Adipocyte (in vitro differentiated cells): ENCODE data around the gene TMEM167B.

Experiments used
- DNase-seq: peaks from one replicate; pipeline ENCODE4 v3.0.0-alpha.2; 2015; ENCODE audit warnings: low read depth
- H3K27me3 ChIP-seq: replicated peaks from 2 replicates; pipeline ENCODE4 v1.7.0; 2013; ENCODE audit warnings: mild to moderate bottlenecking, low read length, moderate library complexity; ENCODE audit not compliant: control insufficient read depth, insufficient read depth
- H3K36me3 ChIP-seq: 2 replicates; pipeline ENCODE4 v1.7.0; 2013; ENCODE audit warnings: low read length, mild to moderate bottlenecking, moderate library complexity; ENCODE audit not compliant: control insufficient read depth, insufficient read depth, severe bottlenecking
- H3K4me1 ChIP-seq: 2 replicates; pipeline ENCODE4 v1.7.0; 2013; ENCODE audit warnings: mild to moderate bottlenecking, low read length, moderate library complexity; ENCODE audit not compliant: control insufficient read depth, insufficient read depth
- H3K4me3 ChIP-seq: 2 replicates; pipeline ENCODE4 v1.7.0; 2013; ENCODE audit warnings: mild to moderate bottlenecking, low read length, moderate library complexity
- H3K9ac ChIP-seq: 2 replicates; pipeline ENCODE4 v1.7.0; 2013; ENCODE audit warnings: mild to moderate bottlenecking, low read length, moderate library complexity
- H3K9me3 ChIP-seq: 2 replicates; pipeline ENCODE4 v1.7.0; 2013; ENCODE audit warnings: mild to moderate bottlenecking, low read length, moderate library complexity; ENCODE audit not compliant: control insufficient read depth

The TMEM167B gene

DNA sequence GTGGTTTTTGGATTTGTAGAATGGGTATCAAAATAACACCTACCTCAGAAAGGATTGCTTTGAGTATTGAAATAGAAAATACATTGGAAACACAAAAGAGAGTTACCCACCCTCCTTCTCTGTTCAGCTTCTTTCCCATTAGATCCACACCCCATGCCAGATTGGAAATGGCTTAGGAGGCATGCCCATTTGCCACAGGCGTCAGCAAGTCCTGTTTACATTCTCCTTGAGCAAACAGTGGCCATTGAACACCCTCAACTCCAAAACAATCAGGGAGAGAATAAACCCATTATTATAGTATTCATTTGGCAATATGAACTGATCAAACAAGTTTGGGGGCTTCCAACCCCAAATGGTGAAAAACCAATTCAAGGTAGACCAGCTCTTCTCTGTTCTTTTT, 25.7 kb downstream of the TMEM167B start:
- Histone ChIP-seq H3K4me1 (peaks cover 19% of the 10 kb centered on the region), H3K27me3 (peaks cover 15% of the 10 kb centered on the region), H3K36me3 (no peaks in the 10 kb centered on the region), H3K4me3 (no peak overlapping the region), H3K9ac (no peak overlapping the region), H3K9me3 (no peaks in the 10 kb centered on the region)
- no peak for DNase-seq

DNA sequence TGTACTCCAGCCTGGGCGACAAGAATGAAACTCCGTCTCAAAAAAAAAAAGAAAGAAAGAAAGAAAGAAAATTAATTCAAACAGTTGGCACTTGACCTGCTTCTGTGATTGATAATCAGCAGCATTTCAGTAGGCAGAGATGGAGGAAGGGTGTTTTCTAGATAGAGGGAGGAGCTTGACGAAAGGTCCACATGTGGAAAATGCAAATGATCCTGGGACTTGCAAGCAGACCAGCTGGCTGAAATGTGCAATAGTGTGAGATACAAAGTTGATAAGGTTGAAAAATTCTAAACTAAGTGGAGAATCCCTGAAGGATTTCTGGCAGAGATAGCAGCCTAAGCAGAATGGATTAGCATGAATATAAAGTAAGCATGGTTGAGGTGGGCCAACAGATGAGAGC, 27.5 kb downstream of the TMEM167B start:
- Histone ChIP-seq H3K36me3 (no peaks in the 10 kb centered on the region), H3K27me3 (peaks cover 15% of the 10 kb centered on the region), H3K4me1 (peaks cover 4% of the 10 kb centered on the region), H3K4me3 (no peak overlapping the region), H3K9ac (no peak overlapping the region), H3K9me3 (no peaks in the 10 kb centered on the region)
- DNase-seq: no peak

DNA sequence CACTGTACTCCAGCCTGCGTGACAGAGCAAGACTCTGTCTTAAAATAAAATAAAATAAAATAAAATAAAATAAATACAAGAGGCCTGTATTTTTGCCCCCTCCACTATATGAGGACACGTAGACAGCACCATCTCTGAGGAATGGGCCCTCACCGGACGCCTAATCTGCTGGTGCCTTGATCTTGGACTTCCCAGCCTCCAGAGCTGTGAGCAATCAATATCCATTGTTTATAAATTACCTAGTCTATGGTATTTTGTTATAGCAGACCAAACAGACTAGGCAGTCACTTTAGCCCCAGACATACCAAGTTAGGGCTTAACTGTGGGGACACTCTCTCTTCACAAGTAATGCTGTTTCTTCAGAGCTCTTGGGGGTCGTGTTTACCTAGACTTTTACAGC, 29.8 kb downstream of the TMEM167B start:
- Histone ChIP-seq H3K4me1 (no peaks in the 10 kb centered on the region), H3K9ac (no peak overlapping the region), H3K36me3 (no peaks in the 10 kb centered on the region), H3K4me3 (no peak overlapping the region), H3K27me3 (no peaks in the 10 kb centered on the region), H3K9me3 (no peaks in the 10 kb centered on the region)
- DNase-seq: no peak

DNA sequence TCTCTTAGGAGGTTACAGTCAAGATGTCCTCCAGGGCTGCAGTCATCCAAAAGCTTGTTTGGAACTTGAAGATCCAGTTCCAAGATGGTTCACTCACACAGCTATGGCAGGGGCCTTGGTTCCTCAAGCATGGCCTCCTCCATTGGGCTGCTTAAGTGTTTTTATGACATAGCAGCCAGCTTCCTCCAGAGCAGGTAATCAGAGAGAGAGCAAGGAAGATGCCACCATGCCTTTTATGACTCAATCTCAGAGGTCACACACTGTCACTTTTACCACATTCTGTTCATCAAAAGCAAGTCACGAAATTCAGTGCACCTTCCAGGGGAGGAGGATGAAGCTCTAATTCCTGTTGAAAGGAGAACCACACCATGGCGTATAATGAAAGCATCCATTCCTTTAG, 40.5 kb downstream of the TMEM167B start:
- H3K9me3 ChIP-seq: no peaks in the 10 kb centered on the region
- no peak overlapping the region for H3K4me3 ChIP-seq
- H3K36me3 ChIP-seq: no peaks in the 10 kb centered on the region
- H3K9ac ChIP-seq: no peak overlapping the region
- DNase-seq: no peak
- no peaks in the 10 kb centered on the region for H3K27me3 ChIP-seq
- peaks cover 16% of the 10 kb centered on the region for H3K4me1 ChIP-seq

DNA sequence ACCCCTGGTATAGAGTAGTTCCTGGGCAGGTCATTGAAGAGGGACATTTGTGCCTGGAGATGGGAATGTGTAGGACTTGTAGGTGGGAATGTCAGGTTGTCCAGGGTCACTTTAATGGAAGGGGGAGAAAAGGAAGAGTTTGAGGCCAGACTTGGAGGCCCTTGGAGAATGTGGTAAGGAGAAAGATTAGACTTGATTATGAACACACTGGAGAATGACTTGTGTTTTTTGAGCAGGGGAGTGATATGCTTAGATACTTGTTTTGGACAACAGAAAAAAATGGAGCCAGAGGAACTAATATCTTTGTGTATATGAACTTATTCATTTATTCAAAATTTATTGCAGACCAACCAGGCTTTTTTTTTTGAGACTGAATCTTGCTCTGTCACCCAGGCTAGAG, 41.2 kb downstream of the TMEM167B start:
- Histone ChIP-seq H3K4me3 (no peak overlapping the region), H3K4me1 (peaks cover 16% of the 10 kb centered on the region), H3K9ac (no peak overlapping the region), H3K9me3 (no peaks in the 10 kb centered on the region), H3K36me3 (no peaks in the 10 kb centered on the region), H3K27me3 (no peaks in the 10 kb centered on the region)
- no peak for DNase-seq

DNA sequence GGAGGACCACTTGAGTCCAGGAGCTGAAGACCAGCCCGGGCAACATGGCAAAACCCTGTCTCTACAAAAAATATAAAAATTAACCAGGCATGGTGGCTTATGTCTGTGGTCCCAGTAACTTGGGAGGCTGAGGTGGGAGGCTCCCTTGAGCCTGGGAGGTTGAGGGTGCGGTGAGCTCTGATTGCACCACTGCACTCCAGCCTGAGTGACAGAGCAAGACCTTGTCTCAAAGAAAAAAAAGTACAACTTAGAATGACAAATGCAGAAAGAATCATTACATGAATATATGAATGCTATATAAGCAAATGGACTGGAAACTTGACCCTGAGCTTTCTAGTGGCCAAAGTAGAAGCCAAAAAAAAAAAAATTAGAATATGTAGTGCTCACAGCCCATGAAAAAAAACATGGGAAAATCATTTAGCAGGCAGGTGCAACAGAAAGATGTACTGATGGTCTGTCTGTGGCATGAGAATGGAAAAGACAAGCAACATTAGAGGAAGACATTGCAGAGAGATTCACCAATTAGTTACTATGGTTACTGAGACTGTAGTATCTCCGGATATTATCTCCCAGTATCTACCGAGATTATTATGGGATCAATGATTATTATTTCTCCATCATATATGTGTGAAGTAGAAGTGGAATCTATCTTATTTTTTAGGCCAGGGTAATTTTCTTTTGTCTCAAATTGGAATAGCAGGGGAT, 42.6 kb downstream of the TMEM167B start:
- Histone ChIP-seq H3K27me3 (no peaks in the 10 kb centered on the region), H3K4me1 (peaks cover 21% of the 10 kb centered on the region), H3K9me3 (no peaks in the 10 kb centered on the region), H3K4me3 (no peak overlapping the region), H3K36me3 (no peaks in the 10 kb centered on the region), H3K9ac (no peak overlapping the region)
- DNase-seq: no peak

DNA sequence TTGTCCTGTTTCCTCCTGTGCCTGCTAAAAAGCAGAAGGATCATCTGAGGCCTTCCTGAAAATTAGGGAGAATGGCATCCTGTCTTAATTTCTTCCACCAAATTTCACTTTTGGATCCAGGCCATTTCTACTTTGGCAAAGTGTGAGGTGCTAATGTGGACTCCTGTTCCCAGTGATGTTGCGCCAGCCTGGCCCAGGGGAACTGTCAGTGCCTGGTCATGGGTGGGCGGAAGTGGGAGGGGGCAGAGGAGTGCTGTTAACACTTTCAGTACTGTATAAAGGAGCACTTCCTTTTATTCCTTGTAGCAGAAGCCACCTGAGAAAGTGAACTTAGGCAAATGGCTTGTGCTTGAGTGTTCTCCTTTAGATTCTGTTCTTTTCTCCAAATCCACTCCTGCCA, 43.3 kb downstream of the TMEM167B start:
- Histone ChIP-seq H3K27me3 (no peaks in the 10 kb centered on the region), H3K9me3 (no peaks in the 10 kb centered on the region), H3K36me3 (no peaks in the 10 kb centered on the region), H3K9ac (no peak overlapping the region), H3K4me1 (peaks cover 25% of the 10 kb centered on the region), H3K4me3 (no peak overlapping the region)
- DNase-seq: no peak

DNA sequence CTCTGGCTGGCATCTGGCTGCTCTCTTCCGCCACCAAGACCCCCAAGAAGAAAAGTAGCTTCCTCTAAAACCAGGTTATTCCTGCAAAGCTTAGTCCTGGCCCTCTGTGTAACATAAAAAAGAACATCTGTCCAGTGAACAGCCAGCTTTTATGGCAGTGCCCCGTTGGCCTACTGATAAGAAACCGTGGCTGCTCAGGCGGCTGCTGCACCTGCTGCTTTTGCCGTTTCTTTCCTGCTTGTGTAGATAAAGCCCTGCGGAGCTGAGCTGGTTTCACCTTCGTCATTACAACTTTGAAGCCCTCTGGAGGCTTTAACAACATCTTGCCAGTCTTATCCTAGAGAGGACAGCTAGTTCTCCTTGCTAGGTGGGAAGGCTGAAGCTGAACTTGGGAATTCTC, 43.9 kb downstream of the TMEM167B start:
- Histone ChIP-seq H3K9me3 (no peaks in the 10 kb centered on the region), H3K9ac (no peak overlapping the region), H3K36me3 (no peaks in the 10 kb centered on the region), H3K4me3 (no peak overlapping the region), H3K27me3 (no peaks in the 10 kb centered on the region), H3K4me1 (peaks cover 25% of the 10 kb centered on the region)
- DNase-seq: no peak

DNA sequence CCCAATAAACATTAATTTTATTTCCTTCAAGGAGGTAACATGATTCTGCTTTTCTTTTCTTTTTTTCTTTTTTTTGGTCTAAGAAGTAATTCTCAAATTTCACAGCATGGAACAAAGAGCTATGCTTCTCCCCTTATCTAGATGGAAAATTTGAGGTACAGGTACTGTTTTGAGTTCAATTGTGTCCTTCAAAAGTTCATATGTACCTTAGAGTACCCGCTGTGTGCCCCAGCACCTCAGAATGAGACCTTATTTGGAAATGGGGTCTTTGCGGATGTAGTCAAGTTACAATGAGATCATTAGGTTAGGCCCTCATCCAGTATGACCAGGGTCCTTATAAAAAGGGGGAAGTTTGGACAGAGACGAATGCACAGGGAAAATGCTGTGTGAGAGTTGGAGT, 45.4 kb downstream of the TMEM167B start:
- no peaks in the 10 kb centered on the region for H3K27me3 ChIP-seq
- peaks cover 25% of the 10 kb centered on the region for H3K4me1 ChIP-seq
- H3K4me3 ChIP-seq: no peak overlapping the region
- H3K36me3 ChIP-seq: no peaks in the 10 kb centered on the region
- DNase-seq: no peak
- no peaks in the 10 kb centered on the region for H3K9me3 ChIP-seq
- no peak overlapping the region for H3K9ac ChIP-seq

DNA sequence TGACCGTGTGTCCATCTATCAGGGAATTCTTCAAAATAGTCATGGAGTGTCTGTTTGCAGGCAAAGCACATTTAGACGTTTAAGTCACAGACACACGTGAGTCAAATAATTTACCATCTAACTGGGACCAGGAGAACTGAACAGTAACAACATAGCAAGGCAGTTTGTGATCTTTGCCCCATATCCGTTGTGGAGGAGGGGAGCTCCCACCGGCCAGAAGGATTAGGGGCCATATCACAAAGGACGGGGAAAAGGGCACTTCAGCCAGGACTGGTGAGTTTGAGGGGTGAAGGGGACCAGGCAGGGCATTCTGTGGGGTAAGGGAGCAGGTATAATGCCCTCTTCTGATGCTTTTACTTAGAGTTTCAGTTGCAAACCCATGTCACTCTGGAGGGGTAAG, 46.2 kb downstream of the TMEM167B start:
- H3K9ac ChIP-seq: no peak overlapping the region
- no peak for DNase-seq
- no peaks in the 10 kb centered on the region for H3K9me3 ChIP-seq
- H3K4me1 ChIP-seq: peaks cover 25% of the 10 kb centered on the region
- no peak overlapping the region for H3K4me3 ChIP-seq
- H3K36me3 ChIP-seq: no peaks in the 10 kb centered on the region
- no peaks in the 10 kb centered on the region for H3K27me3 ChIP-seq

DNA sequence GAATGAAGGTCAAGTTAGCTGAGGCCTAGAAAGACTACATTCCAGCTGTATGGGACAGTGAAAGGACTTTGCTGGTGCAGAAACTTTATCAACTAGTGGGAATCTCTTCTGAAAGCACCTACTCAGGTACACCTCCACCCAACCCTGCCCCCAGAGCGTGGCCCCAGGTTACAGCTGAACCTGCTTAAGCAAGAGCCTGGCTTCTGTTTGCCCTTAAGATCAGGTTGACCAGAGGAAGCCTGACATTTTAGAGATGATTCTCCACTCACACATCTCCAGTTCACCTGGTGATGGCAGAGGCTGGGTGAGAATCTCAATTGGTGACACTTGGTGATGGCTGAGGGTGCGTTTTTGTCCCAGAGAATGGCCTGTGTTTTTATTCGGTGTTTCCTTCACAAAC, 47.4 kb downstream of the TMEM167B start:
- Histone ChIP-seq H3K9me3 (no peaks in the 10 kb centered on the region), H3K9ac (no peak overlapping the region), H3K27me3 (no peaks in the 10 kb centered on the region), H3K36me3 (no peaks in the 10 kb centered on the region), H3K4me3 (no peak overlapping the region), H3K4me1 (peaks cover 25% of the 10 kb centered on the region)
- DNase-seq: no peak

DNA sequence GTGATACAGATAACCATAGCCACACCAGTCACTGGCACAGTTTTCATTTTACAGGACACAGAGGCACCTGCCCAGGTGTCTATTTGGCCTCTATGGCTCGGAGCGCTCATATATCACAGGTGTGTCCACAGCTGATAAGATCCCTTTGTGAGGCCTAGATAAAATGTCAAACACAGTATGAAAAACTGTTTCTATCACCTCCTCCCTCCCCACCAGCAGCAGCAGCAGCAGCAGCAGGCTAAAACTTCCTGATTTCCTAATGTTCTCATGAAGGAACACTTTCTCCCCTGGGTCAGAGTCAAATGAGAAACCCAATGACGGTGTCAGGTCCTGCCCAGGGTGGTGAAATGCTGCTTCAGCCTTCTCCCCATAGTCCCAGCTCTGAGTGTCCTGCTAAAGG, 47.8 kb downstream of the TMEM167B start:
- H3K4me3 ChIP-seq: no peak overlapping the region
- DNase-seq: no peak
- H3K4me1 ChIP-seq: peaks cover 21% of the 10 kb centered on the region
- H3K9me3 ChIP-seq: no peaks in the 10 kb centered on the region
- H3K27me3 ChIP-seq: no peaks in the 10 kb centered on the region
- no peaks in the 10 kb centered on the region for H3K36me3 ChIP-seq
- H3K9ac ChIP-seq: no peak overlapping the region
